ENCODE data around the gene COL4A6. TPM values are rescaled to one million over a fixed set of nuclear protein-coding genes. Genes with fewer than 3 reads are reported as not detected.

The COL4A6 gene
- polyA plus RNA-seq, 3 donors = not detected

DNA sequence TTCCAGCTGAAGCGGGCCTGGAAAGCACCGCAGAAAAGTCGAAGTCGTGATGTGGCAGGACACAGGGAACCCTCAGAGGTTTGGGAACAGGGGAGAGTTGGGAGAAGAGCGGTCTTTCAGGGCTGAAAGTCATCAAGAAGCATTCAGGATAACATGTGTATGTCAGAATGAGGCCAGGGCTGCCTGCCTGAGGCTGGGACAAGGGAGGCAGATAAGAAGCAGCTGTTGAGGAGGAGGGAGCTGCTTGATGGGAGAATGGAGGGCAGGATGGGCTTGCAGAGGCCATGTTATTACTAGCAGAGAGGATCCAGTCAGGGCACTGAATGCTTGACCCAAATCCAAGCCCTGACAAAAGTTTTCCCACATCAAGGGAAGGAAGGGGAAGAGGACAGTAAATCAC lies 214.6 kb downstream of the COL4A6 start:
- peaks cover 2% of the 10 kb centered on the region for H3K4me1 Mint-ChIP-seq
- WGBS (ENCODE audit: insufficient coverage) = 81% methylated on average over 3 of the region's 5 CpGs

DNA sequence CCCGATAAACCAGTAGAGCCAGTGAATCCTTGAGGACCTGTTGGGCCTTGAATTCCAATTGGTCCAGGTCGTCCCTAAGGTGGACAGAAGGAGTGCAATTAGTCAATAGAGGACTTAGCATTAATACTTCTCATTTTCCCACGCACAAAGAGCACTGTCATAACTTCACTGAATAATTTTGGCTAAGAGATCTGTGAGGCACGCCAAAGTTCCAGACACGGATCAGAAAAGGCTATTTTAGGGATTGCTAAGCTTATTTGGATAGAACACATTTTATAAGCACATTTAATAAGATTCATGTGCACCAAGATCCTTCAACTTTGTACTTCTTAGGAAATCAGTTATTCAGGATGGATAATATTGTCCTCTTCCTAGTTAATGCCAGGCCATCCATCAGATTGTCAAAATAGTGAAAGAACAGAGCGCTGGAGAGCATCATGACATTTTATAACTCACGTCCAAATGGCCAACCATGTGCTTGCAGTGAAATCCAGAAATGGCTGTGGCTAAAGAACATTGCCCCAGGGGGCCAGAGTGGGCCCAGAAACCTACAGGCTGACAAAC lies 216.8 kb downstream of the COL4A6 start:
- Mint-ChIP-seq H3K27me3 (ENCODE audit: low read depth in 3 of 3) (peaks cover 0 to 8% (median 0%) of the 10 kb centered on the region in 3 donors), H3K4me1 (peaks cover 2% of the 10 kb centered on the region), H3K27ac (no peak overlapping the region), H3K4me3 (no peak overlapping the region), H3K9me3 (no peaks in the 10 kb centered on the region), H3K36me3 (no peaks in the 10 kb centered on the region)
- peaks cover 0 to 6% of the 10 kb centered on the region in 2 donors for H3K27me3 ChIP-seq (ENCODE audit: control insufficient read depth in 2 of 2, insufficient read depth in 2 of 2, low read length in 2 of 2)
- 80% methylated on average over 1 of the region's 7 CpGs for WGBS (ENCODE audit: insufficient coverage)
- H3K79me2 ChIP-seq (ENCODE audit: insufficient read depth, low read length) = no peaks in the 10 kb centered on the region
- TF ChIP-seq, protein P1, sequence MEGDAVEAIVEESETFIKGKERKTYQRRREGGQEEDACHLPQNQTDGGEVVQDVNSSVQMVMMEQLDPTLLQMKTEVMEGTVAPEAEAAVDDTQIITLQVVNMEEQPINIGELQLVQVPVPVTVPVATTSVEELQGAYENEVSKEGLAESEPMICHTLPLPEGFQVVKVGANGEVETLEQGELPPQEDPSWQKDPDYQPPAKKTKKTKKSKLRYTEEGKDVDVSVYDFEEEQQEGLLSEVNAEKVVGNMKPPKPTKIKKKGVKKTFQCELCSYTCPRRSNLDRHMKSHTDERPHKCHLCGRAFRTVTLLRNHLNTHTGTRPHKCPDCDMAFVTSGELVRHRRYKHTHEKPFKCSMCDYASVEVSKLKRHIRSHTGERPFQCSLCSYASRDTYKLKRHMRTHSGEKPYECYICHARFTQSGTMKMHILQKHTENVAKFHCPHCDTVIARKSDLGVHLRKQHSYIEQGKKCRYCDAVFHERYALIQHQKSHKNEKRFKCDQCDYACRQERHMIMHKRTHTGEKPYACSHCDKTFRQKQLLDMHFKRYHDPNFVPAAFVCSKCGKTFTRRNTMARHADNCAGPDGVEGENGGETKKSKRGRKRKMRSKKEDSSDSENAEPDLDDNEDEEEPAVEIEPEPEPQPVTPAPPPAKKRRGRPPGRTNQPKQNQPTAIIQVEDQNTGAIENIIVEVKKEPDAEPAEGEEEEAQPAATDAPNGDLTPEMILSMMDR (IDR thresholded peaks at IDR 0.05) = no peak
- H3K9ac ChIP-seq (ENCODE audit: insufficient read depth, low read length, poor library complexity, severe bottlenecking) = no peak overlapping the region
- no peak overlapping the region for H2AFZ ChIP-seq (ENCODE audit: insufficient read depth, low read depth, low read length, poor library complexity, severe bottlenecking)
- intact Hi-C loops (cut with micrococcal nuclease) = no loop called here
- H3K4me2 ChIP-seq (replicated peaks; ENCODE audit: extremely low read depth, low read length, poor library complexity, severe bottlenecking) = no peak overlapping the region
- H3K27ac ChIP-seq (ENCODE audit: low read depth in 1 of 2, low read length in 2 of 2) = no peak overlapping the region
- DNase-seq = no peak
- no peaks in the 10 kb centered on the region for H3K36me3 ChIP-seq (replicated peaks in 1 of 2; ENCODE audit: control insufficient read depth in 1 of 2, insufficient read depth in 2 of 2, low read length in 2 of 2)
- H3K9me3 ChIP-seq (replicated peaks in 1 of 2; ENCODE audit: control insufficient read depth in 1 of 2, insufficient read depth in 1 of 2, low read length in 2 of 2) = no peaks in the 10 kb centered on the region
- H3K4me1 ChIP-seq (ENCODE audit: control insufficient read depth in 1 of 2, insufficient read depth in 2 of 2, low read length in 2 of 2) = no peaks in the 10 kb centered on the region
- no peak overlapping the region for H3K4me3 ChIP-seq (replicated peaks in 1 of 3; ENCODE audit: low read depth in 2 of 3, low read length in 3 of 3)
- H4K20me1 ChIP-seq (ENCODE audit: insufficient read depth, low read length) = no peaks in the 10 kb centered on the region

More for the DNA sequence above, 214.6 kb downstream of the COL4A6 start:
- no peaks in the 10 kb centered on the region for H3K9me3 Mint-ChIP-seq
- Histone ChIP-seq H3K4me1 (ENCODE audit: control insufficient read depth in 1 of 2, insufficient read depth in 2 of 2, low read length in 2 of 2) (no peaks in the 10 kb centered on the region), H3K36me3 (replicated peaks in 1 of 2; ENCODE audit: control insufficient read depth in 1 of 2, insufficient read depth in 2 of 2, low read length in 2 of 2) (no peaks in the 10 kb centered on the region), H2AFZ (ENCODE audit: insufficient read depth, low read depth, low read length, poor library complexity, severe bottlenecking) (no peak overlapping the region), H3K9ac (ENCODE audit: insufficient read depth, low read length, poor library complexity, severe bottlenecking) (no peak overlapping the region), H3K27me3 (ENCODE audit: control insufficient read depth in 2 of 2, insufficient read depth in 2 of 2, low read length in 2 of 2) (peaks cover 0 to 6% of the 10 kb centered on the region in 2 donors), H3K4me3 (replicated peaks in 1 of 3; ENCODE audit: low read depth in 2 of 3, low read length in 3 of 3) (no peak overlapping the region), H3K9me3 (replicated peaks in 1 of 2; ENCODE audit: control insufficient read depth in 1 of 2, insufficient read depth in 1 of 2, low read length in 2 of 2) (no peaks in the 10 kb centered on the region), H3K79me2 (ENCODE audit: insufficient read depth, low read length) (no peaks in the 10 kb centered on the region), H3K27ac (ENCODE audit: low read depth in 1 of 2, low read length in 2 of 2) (no peak overlapping the region), H4K20me1 (ENCODE audit: insufficient read depth, low read length) (no peaks in the 10 kb centered on the region), H3K4me2 (replicated peaks; ENCODE audit: extremely low read depth, low read length, poor library complexity, severe bottlenecking) (no peak overlapping the region)
- DNase-seq = no peak
- TF ChIP-seq, protein P1 (IDR thresholded peaks at IDR 0.05) = no peak
- no peak overlapping the region for H3K27ac Mint-ChIP-seq
- H3K36me3 Mint-ChIP-seq = no peaks in the 10 kb centered on the region
- intact Hi-C loops (cut with micrococcal nuclease) = no loop called here
- peaks cover 0 to 4% (median 3%) of the 10 kb centered on the region in 3 donors for H3K27me3 Mint-ChIP-seq (ENCODE audit: low read depth in 3 of 3)
- H3K4me3 Mint-ChIP-seq = no peak overlapping the region

Measured in CD14-positive monocyte (primary cell).